T47D (cell line): ENCODE results near the gene SRBD1.
A peak's percentile ranks its signal among the peaks of the same experiment; 100 is the strongest.

Source experiments
- DNase-seq, 2 experiments: peaks; one replicate each; pipeline versions ENCODE4 v3.0.0 to v3.0.0-alpha.2; 2011 to 2012; ENCODE audit warnings: low read depth in 1 of 2, low spot score in 1 of 2
- JUND ChIP-seq: IDR thresholded peaks from 2 replicates; pipeline ENCODE4 v1.6.1; 2012; ENCODE audit warnings: low read depth
- in situ Hi-C: cut with HindIII; loops from 2 replicates; pipeline ENCODE4 v1.10.0; 2016; ENCODE audit warnings: low sequenced_read_pairs, low pct_unique_long_range_greater_than_20kb

The SRBD1 gene

GRCh38 chr2:45578056-45578843, 32.8 kb downstream of the SRBD1 start:
- no peak for TF ChIP-seq JUND
- in situ Hi-C loops = no loop called here
- DNase-seq = peak in 1 of 2 experiments; percentile 2

GRCh38 chr2:45577441-45577840, 33.6 kb downstream of the SRBD1 start:
- in situ Hi-C loops = no loop called here
- no peak for TF ChIP-seq JUND

GRCh38 chr2:45575881-45576280, 35.2 kb downstream of the SRBD1 start:
- in situ Hi-C loops = no loop called here
- no peak for TF ChIP-seq JUND
- DNase-seq = no peak

More at GRCh38 chr2:45577441-45577840, 33.6 kb downstream of the SRBD1 start:
- DNase-seq = no peak

GRCh38 chr2:45572979-45573378, 38.1 kb downstream of the SRBD1 start:
- in situ Hi-C loops = no loop called here
- TF ChIP-seq JUND = no peak
- no peak for DNase-seq

DNA sequence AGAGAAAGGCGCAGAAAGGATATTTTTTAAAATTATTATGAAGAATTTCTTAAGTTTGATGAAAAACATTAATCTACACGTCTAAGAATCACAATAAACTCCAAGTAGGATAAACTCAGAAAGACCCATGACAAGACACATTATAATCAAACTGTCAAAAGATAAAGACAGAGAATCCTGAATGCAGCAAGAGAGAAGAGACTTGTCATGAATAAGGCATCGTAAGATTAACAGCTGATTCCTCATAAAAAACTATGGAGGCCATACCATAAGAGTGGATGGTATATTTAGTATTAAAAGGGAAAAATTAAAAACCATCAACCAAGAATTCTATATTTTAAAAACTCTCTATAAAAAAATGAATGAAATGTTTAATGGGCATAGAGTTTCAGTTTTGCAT, 39.1 kb downstream of the SRBD1 start:
- DNase-seq = no peak
- TF ChIP-seq JUND = no peak
- in situ Hi-C loops = no loop called here

DNA sequence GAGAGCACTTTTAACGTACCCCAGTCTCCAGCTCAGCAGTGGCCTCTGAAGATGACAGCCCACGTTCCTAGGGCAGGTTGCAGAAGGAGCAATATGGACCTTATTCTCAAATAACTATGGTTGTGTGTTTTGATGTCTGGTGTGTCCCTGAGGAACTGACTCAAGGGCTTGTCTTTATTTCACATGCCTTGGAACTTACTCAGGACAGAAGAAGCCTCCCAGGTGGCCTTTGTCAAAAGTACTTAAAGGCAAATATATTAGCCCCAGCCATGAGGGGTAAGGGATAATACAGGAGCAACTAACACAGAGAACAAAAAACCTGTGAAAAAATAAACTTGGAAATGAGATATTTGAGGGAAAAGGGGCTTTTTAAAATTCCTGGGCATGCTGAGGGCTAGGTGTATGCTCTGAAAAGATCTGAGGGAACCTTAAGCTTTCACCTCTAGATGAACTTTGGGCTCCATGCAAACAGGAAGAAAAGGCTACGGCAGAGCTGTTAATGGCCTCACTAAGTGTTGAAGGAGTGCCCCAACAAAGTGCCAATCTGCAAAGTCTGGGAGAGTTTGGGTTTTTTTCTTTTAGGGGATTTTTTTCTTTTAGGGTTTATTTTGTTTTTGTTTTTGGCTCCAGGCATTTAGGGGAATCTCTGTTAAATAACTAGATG, 40.3 kb downstream of the SRBD1 start:
- TF ChIP-seq JUND = no peak
- in situ Hi-C loops = no loop called here
- DNase-seq = no peak

DNA sequence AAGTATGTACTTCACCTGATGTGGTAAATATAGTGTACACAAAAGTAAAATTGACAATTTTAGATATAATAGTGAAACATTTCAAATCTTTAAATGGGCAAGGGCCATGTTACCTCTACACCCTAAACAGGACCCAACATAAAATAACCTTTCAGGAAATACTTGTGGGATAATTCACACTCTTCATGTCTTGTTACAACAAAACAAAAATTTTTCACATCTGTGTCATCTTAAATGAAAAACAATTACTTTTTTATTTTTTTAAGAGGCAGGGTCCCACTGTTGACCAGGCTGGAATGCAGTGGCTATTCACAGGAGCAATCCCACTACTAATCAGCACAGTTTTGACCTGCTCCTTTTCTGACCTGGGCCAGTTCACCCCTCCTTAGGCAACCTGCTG, 42.1 kb downstream of the SRBD1 start:
- in situ Hi-C loops = no loop called here
- DNase-seq = no peak
- no peak for TF ChIP-seq JUND

DNA sequence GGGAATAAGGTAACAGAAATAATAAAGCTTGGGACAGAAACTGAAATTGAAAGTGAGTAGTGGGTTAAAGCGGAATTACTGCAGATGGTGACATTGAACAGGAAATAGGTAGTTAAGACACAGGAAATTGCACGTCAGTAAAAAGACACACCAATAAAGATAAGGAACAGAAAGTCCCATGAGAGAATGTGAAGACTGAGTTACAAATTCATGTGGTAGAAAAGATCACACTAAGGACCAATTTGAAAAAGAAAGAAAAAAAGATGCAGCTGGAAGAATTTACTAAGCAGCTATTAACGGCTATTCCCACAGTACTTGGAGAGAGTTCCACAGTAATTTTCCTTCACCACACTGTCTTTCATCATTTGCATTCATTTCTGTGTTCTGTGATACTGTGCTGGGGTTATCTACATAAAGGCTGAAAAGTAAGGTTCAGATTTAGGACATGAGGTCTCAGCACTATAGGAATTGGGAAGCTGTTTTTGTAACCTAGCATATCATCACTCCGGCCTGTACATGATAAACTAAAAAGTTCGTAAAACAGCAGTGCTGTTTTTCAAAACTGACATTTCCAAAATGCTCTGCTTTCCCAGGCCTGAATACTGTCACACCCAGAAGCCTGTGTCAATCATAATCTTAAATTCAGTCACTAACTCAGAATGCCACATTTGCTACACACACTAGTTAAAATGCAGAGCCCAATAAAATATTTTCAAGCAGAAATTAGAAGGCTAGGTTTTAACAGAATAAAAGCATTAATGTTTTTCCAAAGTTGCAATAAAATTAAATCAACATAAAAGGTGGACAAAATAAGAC, 42.9 kb downstream of the SRBD1 start:
- DNase-seq = no peak
- in situ Hi-C loops = no loop called here
- no peak for TF ChIP-seq JUND

DNA sequence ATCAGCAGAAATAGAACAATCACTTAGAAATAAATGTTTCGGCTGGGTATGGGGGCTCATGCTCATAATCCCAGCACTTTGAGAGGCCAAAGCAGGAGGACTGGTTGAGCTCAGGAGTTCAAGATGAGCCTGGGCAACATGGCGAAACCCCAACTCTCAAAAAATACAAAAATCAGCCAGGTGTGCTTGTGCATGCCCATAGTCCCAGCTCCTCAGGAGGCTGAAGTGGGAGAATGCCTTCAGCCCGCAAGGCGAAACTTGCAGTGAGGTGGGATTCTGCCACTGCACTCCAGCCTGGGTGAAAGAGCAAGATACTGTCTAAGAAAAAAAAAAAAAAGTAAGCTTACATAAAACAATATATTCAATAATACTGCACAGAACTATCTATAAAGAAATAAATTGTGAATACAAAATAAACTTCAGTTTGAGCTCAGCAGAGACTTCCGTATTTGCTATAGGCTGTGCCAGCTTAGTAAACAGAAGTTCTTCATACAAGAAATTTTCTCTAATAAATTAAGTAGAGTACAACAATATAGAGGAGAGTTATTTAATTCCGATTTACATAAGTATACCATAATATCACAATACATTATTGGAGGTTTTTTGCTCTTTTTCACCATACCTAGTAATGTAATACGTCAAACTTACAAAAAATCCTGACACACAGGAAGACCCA, 43.6 kb downstream of the SRBD1 start:
- in situ Hi-C loops = no loop called here
- DNase-seq = no peak

GRCh38 chr2:45559436-45559835, 51.6 kb downstream of the SRBD1 start:
- no peak for DNase-seq
- no peak for TF ChIP-seq JUND
- in situ Hi-C loops = no loop called here

More for the DNA sequence above, 43.6 kb downstream of the SRBD1 start:
- no peak for TF ChIP-seq JUND

DNA sequence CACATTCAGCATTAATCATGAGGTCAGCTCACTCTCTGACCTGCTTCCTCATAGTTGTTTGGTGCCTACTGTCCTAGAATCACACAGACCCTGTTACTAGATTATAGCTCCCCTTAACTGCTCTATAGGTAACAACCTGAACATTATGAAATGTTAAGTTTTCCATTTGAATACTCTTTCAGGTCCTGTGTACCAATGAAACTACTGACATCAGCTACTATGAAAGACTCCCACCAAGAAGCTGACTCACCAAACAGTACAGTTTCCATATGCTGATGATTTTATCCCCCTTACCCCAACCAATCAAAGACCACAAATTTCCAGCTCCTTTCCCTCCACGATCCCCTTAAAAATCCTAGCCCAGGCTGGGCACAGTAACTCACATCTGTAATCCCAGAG, 56.3 kb downstream of the SRBD1 start:
- no peak for DNase-seq
- no peak for TF ChIP-seq JUND
- in situ Hi-C loops = no loop called here

DNA sequence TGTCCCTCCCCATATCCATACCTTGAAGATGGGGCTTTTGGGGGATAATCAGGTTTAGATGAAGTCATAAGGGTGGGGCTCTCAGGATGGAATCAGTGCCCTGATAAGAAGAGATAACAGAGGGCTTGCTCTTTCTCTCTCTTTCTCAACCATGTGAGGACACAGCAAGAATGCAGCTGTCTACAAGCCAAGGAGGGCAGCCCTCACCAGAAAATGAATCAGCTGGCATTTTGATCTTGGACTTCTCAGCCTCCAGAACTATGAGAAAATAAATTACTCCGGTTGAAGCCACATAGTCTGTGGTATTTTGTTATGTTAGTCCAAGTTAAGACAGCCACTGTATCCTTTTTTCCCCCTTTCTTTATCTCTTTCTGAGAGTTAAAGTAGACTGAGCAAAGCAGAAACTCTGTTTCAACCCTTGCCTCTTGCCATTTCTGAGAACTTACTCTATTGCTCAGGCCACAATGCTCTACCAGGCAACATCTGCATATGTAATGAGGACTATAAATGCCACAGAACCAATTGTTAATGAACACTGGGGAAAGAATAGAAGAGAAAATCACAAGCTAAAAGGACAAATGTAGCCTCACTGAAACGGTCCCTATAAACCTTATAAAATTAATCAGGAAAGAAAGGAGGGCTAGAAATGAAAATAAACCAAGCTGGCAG, 56.9 kb downstream of the SRBD1 start:
- DNase-seq = no peak
- no peak for TF ChIP-seq JUND
- in situ Hi-C loops = no loop called here
